ENCODE data around the gene HNRNPR. TPM values are rescaled to one million over a fixed set of nuclear protein-coding genes. Genes with fewer than 3 reads are reported as not detected.

Gene HNRNPR
- total and polyA plus RNA-seq, 2 donors (not counting 3 experiments of a cell fraction or from before 2014, with no cell fraction given), result 111 to 171 TPM

DNA sequence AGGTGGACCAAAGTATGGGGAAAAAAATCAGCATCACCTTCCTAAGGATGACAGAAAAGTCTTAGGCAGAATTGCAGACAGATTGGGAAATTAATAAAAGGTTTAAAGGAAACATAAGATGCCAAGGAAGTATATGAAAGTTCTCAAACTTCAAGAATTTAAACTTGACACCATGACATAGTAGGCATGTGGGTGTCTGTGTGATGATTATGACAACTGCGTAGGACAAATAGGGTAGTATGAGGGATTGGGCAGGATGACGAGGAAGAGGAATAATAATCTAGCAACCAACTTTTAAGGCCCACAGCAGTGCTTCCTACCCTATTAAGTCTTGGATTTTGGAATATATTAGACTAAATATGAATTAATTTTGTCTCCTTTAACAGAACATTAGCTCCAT lies 52.4 kb downstream of the HNRNPR start:
- no TSS peak for BruUV-seq (replicated peaks)
- DNase-seq (ENCODE audit: low read depth, low spot score), result peak; percentile 54
- TF ChIP-seq FOS (IDR thresholded peaks at IDR 0.05; ENCODE audit: borderline replicate concordance, insufficient read depth, low read length) (no peak), MYC (IDR thresholded peaks at IDR 0.05; ENCODE audit: low read depth, low read length) (no peak), POLR2AphosphoS5 (IDR thresholded peaks at IDR 0.05; ENCODE audit: insufficient read depth, low read depth, low read length) (no peak), POLR2A (IDR thresholded peaks at IDR 0.05; ENCODE audit: low read depth, low read length) (no peak), EZH2 (IDR thresholded peaks at IDR 0.05; ENCODE audit: borderline replicate concordance, low read depth, low read length, severe bottlenecking) (no peak), GATA2 (IDR thresholded peaks at IDR 0.05; ENCODE audit: insufficient read depth, insufficient read length, low read depth, low read length) (no peak), JUN (IDR thresholded peaks at IDR 0.05; ENCODE audit: borderline replicate concordance, insufficient read depth, insufficient read length, low read depth) (no peak)
- TF ChIP-seq, protein P1, sequence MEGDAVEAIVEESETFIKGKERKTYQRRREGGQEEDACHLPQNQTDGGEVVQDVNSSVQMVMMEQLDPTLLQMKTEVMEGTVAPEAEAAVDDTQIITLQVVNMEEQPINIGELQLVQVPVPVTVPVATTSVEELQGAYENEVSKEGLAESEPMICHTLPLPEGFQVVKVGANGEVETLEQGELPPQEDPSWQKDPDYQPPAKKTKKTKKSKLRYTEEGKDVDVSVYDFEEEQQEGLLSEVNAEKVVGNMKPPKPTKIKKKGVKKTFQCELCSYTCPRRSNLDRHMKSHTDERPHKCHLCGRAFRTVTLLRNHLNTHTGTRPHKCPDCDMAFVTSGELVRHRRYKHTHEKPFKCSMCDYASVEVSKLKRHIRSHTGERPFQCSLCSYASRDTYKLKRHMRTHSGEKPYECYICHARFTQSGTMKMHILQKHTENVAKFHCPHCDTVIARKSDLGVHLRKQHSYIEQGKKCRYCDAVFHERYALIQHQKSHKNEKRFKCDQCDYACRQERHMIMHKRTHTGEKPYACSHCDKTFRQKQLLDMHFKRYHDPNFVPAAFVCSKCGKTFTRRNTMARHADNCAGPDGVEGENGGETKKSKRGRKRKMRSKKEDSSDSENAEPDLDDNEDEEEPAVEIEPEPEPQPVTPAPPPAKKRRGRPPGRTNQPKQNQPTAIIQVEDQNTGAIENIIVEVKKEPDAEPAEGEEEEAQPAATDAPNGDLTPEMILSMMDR (IDR thresholded peaks at IDR 0.05; ENCODE audit: extremely low read depth in 1 of 2, insufficient read depth in 1 of 2, low read depth in 1 of 2, low read length in 2 of 2), result no peak
- TF ChIP-seq, protein P2, sequence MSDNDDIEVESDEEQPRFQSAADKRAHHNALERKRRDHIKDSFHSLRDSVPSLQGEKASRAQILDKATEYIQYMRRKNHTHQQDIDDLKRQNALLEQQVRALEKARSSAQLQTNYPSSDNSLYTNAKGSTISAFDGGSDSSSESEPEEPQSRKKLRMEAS (IDR thresholded peaks at IDR 0.05; ENCODE audit: insufficient read depth, insufficient read length), result no peak

More for the DNA sequence above, 52.4 kb downstream of the HNRNPR start:
- Histone ChIP-seq H3K4me1 (ENCODE audit: control insufficient read depth, extremely low read depth, insufficient read depth, low read length) (peaks cover 55% of the 10 kb centered on the region), H3K9ac (replicated peaks; ENCODE audit: extremely low read depth, insufficient read depth, low read length) (peak overlapping the region; percentile 66), H3K79me2 (ENCODE audit: control insufficient read depth, insufficient read depth, low read length) (peaks cover 3% of the 10 kb centered on the region), H3K27me3 (ENCODE audit: control insufficient read depth in 2 of 2, insufficient read depth in 2 of 2, low read length in 2 of 2) (no peaks in the 10 kb centered on the region), H3K9me3 (replicated peaks; ENCODE audit: control insufficient read depth, insufficient read depth, low read length) (no peaks in the 10 kb centered on the region), H3K9me1 (replicated peaks; ENCODE audit: control insufficient read depth, extremely low read depth, insufficient read depth, low read length) (no peaks in the 10 kb centered on the region), H3K36me3 (ENCODE audit: control insufficient read depth in 2 of 2, extremely low read depth in 1 of 2, insufficient read depth in 2 of 2, low read length in 2 of 2) (peaks cover 2 to 3% of the 10 kb centered on the region in 2 experiments), H3K4me2 (ENCODE audit: insufficient read depth, low read length) (peak overlapping the region; percentile 68), H3K4me3 (replicated peaks in 1 of 3; ENCODE audit: insufficient read depth in 1 of 3, low read depth in 1 of 3, low read length in 3 of 3) (peak overlapping the region in 1 of 3 experiments; percentile 4), H3K27ac (ENCODE audit: insufficient read depth, low read depth, low read length) (peak overlapping the region; percentile 92), H4K20me1 (replicated peaks; ENCODE audit: control insufficient read depth, extremely low read depth, insufficient read depth, low read length) (no peaks in the 10 kb centered on the region), H2AFZ (ENCODE audit: low read depth, low read length) (no peak overlapping the region)
- FAIRE-seq, result no peak
- dilution Hi-C loops (cut with MboI; ENCODE audit: extremely low pct_ligation_motif_present, low sequenced_read_pairs) (no loop called here), intact Hi-C loops (cut with micrococcal nuclease) (loop anchor here (1.0 kb wide), 1 partner anchor 112 kb away; no protein-coding TSS in a partner anchor)
- ChIA-PET POLR2A (no interaction called here), CTCF (interaction anchor here (0.8 to 1.3 kb wide), 4 partner anchors 9 to 193 kb away, joined by 3 read pairs; partner anchors contain the start of gene ZNF436)

All from endothelial cell of umbilical vein (primary cell).